Medulla oblongata (tissue), 1 donor: ENCODE data around the gene MAPKAPK2.
A peak's percentile ranks its signal among the peaks of the same experiment; 100 is the strongest.

Experiments
- DNase-seq: peaks from one replicate; pipeline ENCODE4 v3.0.0-alpha.2; 2015; ENCODE audit errors: extremely low spot score

MAPKAPK2 gene

DNA sequence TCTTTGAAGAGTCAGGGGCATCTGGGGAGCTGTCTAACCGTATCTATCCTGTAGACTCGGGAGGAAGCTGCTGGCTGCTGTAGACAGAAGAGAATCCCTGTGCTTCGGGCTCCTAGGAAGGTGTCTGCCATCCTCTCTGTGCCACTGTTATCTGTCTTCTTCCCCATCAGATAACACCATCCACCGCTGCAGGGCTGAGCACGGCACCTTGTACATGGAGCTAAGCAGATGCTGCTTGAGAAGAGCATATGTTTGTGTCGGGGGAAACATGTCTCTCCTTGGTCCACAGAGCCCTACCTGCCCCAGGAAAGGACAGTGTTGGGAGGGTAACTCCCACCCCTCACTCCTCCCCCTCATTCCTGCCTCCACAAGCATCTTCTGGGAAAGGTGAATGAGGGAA lies 1.4 kb upstream of the MAPKAPK2 start:
- DNase-seq, result no peak

DNA sequence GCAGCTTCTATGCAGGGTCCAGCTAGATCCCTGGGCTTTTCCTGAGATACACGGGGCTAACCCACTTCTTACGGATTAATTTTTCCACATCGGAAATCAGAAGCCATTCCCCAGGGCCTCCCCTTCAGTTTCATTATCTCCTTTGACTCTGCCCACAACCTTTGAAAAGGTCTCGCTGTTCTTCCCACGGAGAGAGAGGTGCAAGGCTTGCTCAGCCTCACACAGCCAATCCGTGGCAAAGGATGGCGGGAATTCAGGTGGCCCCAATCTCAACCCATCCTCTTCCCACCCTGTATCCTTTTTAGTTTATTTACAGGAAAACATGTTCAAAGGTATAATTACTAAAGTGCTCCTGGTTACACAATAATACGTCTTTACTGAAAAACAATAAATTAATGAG lies 702 bp upstream of the MAPKAPK2 start:
- no peak for DNase-seq

DNA sequence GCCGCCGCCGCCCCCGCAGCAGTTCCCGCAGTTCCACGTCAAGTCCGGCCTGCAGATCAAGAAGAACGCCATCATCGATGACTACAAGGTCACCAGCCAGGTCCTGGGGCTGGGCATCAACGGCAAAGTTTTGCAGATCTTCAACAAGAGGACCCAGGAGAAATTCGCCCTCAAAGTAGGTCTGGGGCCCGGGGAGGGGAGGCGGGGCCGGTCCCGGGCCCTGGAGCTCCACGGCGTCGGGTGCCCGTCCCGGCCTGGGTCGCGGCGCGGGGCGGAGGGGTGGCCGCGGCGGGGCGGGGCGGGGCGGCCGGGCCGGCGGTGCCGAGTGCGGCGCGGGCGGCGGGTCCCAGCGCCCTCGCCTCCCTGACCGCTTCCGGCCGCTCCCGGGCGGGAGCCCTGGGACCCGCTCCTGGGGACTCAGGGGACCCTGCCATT lies 646 bp downstream of the MAPKAPK2 start:
- no peak for DNase-seq

DNA sequence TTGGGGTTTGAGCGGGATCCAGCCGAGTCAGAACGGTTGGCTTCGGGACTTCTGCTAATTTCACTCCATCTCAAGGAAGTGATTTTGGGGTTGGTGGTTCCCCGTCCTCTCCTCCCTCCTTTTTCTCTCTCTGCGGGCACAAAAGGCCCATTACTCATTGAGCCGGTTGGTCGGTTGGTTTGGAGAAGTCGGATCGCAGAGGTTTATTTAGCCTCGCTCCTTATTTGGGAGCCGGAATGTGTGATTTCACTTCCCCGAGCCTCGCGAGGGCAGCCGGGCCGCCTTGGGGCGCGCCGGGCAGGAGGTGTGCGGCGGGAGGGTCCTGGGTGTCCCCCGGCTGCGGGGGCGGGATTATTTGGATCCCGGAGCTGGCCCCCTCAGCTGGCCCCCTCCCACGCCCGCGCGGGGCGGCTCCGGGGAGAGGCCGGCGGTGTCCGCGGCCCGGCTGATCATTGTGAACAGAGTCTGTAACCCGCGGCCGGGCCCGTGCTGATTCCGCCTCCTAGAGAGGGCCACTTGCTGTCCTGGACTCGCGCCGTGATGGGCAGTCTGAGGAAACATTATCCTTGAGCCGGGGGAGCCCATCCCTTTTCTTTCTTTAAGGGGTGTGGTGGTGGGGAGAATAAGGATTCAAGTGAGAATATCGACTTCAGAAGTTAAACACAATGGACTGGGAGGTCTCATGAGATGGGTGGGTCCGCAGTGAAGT lies 1.2 kb downstream of the MAPKAPK2 start:
- peak; percentile 68 for DNase-seq

DNA sequence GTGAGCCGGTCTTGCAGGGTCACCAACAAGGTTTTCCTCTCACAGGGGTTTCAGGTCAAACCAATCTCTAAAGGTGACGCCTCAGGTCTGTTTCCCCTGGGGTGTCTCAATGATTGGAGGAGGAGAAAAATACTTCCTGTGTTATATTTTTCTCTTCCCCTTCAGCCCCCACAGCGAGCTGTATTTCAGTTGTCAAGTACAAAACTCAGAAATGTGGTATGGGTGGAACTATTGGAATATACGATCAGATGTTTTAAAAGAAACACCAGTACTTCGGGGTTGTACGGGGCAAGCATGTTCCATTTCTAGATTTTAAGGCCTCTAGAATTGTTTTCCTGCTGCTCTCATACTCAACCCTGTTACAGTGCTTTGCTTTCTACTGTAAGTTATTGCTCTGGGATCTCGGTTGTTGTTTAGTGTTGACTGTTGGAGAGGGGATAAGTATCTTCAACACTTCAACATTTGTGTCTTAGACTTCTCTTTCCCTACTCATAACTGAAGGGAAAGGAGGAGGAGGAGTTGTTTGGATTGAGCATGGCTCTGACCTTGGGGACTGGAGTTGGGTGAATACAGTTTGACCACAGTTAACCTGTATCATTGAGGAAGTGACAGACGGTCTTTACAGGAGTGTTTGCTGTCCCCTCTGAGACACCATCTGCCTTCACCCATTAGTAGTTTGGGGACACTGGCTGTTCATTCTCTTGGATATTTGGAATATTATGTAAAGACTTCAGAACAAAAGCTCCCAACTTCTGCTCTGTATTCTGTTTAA lies 2.0 kb downstream of the MAPKAPK2 start:
- no peak for DNase-seq

DNA sequence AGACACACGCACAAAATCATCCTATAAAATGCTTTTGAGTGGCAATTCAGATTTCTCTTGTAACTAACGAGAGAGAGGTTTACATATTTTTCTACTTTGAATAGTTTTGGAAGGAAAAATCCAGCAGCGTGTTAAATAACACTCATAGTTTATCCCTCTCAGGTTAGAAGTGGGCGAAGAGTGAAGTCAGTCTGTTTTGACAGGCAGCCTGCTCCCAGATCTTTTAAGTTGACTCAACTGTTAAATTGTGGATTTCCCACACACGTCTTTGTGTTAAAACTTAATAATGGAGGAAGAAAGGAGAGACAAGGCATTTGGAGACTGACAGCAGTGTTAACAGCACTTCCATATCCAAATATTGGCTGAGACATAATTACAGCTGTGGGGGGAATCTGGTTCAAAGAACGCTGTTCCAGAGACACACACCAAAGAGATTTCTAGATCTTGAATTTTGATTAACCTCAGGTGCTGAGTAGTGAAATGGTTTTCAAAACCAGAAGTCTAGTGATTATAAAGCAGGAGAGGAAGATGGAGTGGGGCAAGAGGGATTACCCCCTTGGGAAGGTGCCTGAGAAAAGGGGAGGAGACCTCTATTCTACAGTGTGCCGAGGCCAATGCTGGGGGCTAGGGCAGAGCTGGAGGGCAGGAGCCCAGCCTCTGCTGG lies 2.7 kb downstream of the MAPKAPK2 start:
- DNase-seq, result no peak

DNA sequence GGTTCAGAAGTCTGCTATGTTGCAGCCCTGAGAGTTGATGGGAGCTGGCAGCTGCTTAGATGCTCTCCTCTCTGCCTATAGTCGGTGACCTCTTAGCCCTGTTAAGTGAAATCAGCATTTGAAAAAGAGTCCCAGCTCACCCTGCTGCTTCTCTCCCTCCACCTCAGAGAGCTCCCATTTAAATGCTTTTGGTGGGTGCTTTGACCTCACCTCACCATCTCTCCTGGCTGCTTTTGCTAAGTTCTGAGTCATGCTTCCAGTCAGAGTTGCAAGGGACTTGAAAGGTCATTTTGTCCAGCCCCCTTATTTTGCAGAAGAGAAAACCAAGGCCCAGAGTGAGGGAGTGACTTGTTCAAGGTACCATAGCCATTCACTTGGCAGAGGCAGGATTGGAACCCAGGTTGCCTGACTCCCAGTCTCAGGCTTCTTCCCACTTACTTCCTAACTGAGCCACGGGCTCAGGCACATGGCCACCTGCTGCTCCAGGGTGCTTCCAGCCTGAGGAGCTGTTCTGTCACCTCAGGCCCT lies 3.3 kb downstream of the MAPKAPK2 start:
- DNase-seq, result no peak

DNA sequence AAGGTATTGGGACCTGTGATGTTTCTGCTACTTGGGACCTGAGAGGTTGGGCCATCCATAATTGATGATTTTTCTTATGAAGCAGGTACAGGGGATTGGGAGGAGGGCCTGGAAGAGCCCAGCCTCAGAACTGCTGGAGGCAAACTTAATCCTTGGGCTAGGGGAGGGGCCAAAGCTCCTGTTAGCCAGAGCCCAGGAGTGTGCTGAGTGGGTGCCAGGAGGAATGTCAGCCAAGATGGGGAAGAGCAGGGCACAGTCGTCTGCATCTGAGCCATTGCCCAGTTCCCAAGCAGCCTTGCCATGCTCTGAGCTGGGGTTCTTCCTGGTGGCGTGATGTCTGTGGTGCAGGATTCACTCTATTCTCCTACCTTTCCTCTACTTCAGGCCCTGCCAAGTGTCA lies 5.8 kb downstream of the MAPKAPK2 start:
- peak; percentile 83 for DNase-seq

DNA sequence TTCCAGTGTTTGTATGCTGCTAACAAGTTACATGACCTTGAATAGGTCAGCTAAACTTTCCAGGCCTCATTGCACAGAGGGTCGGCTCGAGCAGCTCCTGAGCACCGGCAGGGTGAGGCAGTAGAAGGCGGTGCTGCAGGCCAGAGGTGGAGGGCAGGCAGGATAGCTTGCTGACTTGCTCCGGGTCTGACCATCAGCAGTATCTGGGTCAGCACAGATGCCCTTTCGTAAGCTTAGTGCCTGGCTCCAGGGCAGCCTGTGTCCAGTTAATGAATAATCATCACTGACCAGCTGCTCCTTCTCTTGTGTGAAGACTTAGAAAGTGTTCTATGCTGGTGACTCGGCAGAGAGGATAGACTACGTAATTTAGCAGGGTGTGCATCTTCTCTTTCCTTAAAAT lies 6.9 kb downstream of the MAPKAPK2 start:
- DNase-seq, result peak; percentile 48

DNA sequence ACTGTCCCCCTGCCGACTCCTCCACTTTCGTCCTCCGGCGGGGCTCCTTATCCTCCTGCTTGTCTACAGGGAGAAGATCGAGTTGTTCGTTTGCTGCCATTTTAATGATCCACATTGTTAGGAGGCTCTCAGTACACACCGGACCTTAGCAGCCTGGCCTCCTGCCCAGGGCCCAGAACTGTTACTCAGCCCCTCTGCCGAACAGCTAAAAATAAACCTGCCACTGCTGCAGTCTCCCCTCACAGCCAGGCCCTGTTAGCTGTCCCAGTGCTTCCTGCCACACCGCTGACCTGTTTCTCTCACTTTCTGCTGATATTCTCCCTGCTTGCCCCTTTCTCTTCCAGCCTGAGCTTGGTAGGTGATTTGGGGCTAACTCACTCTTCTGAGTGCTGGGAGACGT lies 8.3 kb downstream of the MAPKAPK2 start:
- peak; percentile 62 for DNase-seq

DNA sequence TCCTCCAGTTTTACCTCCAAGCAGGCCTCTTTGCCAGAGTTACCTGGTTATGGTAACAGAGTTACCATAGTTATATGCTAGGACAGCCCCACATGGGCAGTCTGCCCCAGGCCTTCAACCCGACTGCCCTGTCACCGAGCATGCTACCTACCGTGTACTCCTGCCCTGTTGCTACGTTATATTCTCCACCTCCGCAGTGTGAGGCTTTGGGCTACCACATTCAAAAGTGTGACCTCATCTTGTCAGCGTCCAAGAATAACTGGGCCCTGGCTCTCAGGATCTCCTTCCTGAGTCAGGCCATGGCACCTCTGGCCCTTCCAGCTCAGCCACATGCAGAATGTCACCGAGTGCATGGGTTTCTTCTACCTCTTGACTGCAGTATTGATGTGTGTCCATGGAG lies 8.9 kb downstream of the MAPKAPK2 start:
- DNase-seq, result no peak

DNA sequence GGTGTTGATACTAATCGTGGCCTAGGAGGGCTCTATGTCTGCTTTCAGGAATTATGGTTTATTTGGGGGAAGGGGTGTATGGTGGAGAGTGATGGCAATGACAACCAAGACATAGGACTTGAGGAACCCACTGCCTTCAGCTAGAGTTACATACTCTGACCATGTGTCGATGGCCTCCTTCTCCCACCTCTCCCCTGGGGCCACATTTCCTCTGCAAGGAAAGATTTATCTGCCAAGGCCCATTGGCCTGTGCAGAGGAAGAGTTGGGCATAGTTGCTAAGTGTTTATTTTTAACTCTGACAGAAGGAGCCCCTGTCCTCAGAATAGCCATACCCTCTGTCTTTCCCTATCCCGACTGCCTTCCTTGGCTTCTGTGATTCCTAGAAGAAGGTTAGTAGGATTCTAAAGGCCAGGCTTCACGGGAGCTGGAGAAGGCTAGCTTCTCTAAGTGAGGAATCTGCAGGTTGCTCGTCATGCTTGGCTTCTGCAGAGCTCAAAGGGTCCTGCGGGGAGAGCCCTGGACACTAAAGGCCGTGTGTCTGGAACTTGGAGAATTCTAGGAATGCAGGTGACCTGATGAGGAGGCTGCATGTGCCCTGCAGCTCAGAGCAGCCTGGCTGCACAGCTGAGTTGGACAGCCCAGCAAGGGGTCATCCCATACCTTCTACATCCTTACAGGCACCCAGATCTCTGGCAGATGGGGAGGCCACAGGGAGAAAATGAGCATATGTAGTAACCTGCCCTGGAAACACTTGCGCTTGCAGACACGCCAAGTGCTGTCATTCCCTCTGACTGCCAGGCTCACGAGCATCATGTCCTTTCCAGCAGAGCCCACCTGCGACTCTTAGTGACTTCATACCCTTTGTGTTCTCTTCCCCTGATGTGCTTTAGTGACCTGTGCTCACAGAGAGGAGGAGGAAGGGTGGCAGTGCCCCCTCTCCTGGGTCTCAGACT lies 9.7 kb downstream of the MAPKAPK2 start:
- no peak for DNase-seq

DNA sequence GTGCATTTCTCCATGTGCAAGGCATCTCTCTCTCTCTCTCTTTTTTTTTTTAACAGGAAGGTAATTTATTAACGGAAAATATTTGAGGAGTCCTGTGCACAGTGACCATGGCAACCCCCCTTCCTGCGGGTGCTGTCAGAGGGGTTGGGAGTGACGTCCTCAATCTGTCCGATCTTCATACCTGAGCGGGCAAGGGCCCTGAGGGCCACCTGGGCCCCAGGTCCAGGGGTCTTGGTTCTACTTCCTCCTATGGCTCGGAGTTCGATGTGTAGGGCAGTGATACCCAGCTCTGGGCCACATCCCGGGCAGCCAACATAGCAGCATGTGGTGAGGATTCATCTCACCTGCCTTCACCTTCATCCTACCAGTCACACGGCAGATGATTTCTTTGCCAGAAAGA lies 11.0 kb downstream of the MAPKAPK2 start:
- no peak for DNase-seq

DNA sequence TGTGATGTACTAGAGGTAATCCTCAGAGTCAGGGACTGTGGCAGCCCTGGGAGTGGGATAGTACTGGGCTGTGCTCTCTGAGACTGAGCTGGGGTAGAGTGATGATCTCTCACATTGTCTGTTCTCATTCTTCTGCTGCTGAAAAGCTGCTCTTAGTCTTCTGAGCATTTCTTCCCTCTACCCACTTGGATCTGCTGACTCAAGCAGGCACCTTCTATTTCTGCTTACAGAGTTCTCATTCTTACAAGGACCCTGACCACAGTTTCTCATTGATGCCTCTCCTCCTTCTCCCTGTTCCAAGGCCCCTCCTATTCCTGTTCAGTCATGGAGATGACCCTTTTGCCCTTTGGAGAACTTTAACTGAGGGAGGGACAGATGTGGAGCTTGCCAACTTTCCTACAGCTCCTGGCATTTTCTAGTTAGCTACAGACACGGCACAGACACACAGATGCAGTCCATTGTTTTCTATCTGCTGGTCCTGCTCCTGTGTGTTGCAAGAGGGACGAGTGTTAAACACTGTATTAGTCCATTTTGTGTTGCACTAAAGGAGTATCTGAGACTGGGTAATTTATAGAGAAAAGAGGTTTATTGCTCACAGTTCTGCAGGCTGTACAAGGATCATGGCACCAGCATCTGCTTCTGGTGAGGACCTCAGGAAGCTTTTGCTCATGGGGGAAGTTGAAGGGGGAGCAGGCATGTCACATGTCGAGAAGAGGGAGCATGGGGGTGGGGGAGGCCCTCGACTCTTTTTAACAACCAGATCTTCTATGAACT lies 12.3 kb downstream of the MAPKAPK2 start:
- DNase-seq, result no peak

DNA sequence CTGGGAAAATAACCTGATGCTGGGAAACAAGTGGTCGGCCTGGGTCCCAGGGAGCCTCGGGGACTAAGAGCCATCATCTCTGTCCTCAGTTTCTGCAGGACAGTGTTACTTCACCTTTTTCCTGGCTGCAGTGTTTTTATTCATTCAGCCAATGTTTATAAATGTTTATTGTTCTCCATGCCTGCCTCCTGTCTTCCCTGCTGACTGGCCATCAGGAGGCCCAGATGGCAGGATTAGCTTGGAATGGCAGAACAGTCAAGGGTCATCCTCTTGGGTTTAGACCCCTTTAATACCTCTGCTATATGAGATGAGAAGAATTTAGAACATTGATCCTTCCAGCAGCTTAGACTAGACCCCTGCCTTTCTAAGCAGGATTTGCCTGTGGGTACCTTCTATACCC lies 13.3 kb downstream of the MAPKAPK2 start:
- no peak for DNase-seq

DNA sequence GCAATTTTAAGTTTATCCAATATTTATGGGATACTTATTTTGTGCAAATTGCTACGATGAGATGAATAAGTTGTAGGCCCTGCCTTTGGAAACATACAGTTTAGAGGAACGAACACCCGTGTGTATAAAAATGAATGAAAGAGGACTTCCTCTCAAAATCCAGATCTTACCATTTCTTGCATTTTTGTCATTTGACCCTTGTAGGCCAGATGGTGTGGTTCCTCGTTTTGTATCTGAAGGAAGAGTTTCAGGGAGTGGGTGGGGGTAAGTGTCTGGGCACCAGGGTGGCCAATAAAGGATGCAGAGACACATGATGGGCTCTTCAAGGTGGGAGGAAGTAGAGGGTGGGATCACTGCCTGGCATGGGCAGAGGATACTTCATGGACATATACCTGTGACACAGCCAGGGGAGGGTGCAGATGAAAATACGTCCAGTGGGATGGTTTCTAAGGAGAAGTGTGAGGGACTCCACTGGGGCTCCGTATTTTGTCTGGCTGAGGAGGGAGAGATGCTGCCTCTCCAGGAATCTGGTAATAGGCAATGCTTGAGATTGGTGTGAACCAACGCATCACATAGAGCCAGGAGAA lies 14.4 kb downstream of the MAPKAPK2 start:
- no peak for DNase-seq

DNA sequence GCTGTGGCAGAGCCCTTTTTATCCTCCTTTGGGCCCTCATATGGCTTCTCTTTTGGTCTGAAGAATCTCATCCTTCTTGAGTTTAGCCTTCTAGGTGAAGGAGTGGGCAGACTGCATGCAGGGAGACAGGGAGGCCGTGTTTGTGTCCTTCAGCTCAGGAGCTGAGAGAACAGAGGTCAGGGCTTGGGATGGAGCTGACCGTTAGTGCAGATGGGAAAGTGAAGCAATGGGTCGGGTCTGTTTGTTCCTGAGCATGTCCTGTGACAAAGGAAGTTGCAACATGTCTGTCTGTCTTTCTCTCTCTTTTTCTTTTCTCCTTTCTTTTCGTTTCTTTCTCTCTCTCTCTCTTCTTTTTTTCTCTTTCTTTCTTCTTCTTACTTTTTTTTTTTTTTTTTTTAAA lies 14.9 kb downstream of the MAPKAPK2 start:
- no peak for DNase-seq

DNA sequence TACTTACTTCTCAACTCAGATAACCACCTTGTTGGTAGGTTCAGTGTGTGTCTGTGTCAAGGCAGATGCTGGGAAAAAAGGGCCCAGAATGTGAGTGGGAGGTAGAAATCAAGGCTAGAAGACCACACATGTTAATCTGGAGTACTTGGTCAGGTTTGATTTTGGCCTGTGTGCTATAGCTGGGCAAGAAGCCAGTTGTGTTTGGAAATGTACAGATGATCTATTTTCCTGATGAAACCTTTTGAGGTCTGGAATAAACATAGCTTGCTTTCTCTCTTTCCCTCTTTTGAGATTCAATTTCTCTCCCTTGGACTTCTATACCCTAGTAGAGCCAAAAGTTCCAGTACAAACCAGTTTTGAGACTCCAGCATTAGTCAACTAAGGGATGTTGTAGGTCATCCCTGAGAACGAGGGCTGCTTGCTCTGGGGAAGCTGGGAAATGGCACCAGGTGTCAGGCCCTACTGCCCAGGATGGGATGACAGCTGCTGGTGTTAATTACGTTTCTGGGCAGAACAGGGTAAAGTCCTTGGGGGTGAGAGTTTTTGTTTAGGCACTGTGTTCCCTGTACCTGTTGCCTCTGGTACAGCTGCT lies 15.8 kb downstream of the MAPKAPK2 start:
- DNase-seq, result no peak

DNA sequence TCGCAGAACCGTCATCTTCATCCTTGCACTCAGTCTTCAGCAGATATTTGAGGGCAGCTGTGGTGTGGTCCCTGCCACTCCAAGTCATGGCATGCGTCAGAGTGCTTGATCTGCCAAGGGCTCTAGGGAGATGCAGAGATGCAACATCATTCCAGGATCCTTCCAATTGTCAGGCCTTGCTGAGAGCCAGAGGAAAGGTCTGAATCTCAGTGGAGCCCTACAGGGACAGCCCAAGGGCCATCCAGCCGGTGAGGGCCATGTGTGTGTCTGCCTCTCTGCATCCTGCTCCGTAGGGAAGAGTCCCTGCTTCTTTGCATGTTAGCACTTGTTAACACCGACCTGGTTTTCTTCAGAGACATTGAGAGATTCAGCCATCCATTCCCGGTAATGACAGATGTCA lies 17.6 kb downstream of the MAPKAPK2 start:
- no peak for DNase-seq

DNA sequence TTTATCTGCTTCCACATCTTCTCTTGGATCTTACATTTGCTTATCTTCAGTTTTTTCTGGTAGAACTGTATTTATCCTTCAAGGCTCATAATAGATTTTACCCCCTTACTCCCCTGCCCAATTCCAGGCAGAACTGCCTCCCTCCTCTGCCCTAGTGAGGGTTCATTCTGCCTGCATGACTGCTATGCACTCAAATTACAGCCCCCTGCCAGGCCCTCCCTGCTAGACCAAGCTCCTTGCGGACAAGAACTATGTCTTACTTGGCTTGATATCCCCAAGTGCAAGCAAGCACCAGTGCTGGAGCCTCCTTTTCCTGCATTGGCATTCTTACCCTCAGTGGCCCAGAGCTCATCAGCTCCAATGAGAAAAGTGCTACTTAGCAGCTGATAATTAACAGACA lies 18.1 kb downstream of the MAPKAPK2 start:
- no peak for DNase-seq
